ENCODE data around the gene PPP6R2. TPM values are rescaled to one million over a fixed set of nuclear protein-coding genes. Genes with fewer than 3 reads are reported as not detected.
"Not testable (repeated sequence)": the region's sequence is repeated elsewhere in the genome, so short reads cannot be mapped to it uniquely, and the experiment has no call there.

The PPP6R2 gene
- total and polyA plus RNA-seq, 4 donors: 35.2 to 70.0 (median 46.6) TPM

DNA sequence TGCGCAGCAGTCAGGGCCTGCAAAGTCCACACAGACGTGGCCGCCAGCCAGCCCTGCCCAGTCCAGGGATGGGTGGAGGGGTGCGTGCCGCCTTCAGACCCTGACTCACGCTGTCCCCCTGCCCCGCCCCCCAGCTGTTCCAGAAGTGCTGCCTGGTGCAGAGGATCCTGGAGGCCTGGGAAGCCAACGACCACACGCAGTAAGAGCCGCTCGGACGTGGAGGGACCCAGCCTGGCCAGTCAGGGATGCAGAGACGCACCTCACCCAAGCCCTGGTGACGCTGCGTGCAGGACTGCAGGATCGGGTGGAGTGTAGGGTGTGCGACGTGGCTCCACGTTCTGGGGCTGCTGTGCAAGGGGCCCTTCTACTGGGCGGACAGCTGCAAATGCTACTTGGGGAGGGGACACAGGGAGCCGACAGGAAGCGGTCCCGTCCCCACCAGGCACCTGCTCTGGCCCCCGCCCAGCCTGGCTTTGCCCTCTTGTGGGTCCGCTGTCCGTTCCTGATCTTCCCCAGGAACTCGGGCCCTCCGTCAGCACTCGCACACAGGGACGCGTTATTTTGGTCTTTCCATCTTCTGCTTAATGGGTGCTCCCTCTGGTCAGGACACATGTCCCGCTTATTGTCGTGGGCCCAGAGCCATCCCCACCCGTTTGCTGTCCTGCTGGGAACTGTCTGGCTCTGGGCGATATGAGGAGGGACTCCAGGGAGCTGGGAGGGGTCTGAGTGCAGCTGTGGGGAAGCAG is 89.2 kb downstream of the PPP6R2 start:
- no peak for ATAC-seq (ENCODE audit: insufficient read depth, low FRiP score)
- peaks cover 8 to 55% (median 27%) of the 10 kb centered on the region in 4 donors for H3K36me3 ChIP-seq (ENCODE audit: control insufficient read depth in 4 of 4, insufficient read depth in 4 of 4, low read length in 4 of 4)
- peak in 1 of 3 donors; percentile 5 for DNase-seq

DNA sequence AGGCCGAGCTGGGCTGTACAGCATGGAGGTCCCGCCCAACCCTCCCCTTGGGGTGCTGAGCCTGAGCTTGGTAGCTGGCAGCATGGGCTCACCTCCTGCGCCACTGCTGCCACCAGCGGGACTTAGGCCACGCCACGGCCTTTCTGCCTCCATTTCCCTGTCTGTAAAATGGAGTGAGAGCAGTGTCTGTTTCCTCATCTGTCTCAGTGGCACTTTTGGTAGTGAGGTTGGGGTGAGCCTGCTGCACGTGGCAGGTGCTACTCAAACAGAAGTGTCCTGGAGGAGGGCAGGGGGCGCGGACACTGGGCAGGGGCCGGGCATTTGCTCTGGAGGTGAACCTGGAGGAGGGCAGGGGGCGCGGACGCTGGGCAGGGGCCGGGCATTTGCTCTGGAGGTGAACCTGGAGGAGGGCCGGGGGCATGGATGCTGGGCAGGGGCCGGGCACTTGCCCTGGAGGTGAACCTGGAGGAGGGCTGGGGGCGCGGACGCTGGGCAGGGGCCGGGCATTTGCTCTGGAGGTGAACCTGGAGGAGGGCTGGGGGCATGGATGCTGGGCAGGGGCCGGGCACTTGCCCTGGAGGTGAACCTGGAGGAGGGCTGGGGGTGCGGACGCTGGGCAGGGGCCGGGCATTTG is 89.9 kb downstream of the PPP6R2 start:
- not testable (repeated sequence) for H3K9me3 ChIP-seq (ENCODE audit: control insufficient read depth in 4 of 4, insufficient read depth in 3 of 4, low read length in 3 of 4); H3K9ac ChIP-seq (ENCODE audit: insufficient read depth in 1 of 2, low read length in 2 of 2); H3K4me1 ChIP-seq (ENCODE audit: control insufficient read depth in 5 of 5, insufficient read depth in 5 of 5, low read length in 5 of 5); ATAC-seq (ENCODE audit: insufficient read depth, low FRiP score); H3K27me3 ChIP-seq (ENCODE audit: control insufficient read depth in 3 of 3, insufficient read depth in 3 of 3, low read length in 2 of 3); H3K27ac ChIP-seq (ENCODE audit: low read depth in 1 of 2, low read length in 1 of 2); H3K4me3 ChIP-seq
- peak in 1 of 3 donors; percentile 3 for DNase-seq
- WGBS, 2 donors: 94 to 99% methylated on average over 17 to 23 of the region's 24 CpGs
- peaks cover 8 to 62% (median 28%) of the 10 kb centered on the region in 4 donors for H3K36me3 ChIP-seq (ENCODE audit: control insufficient read depth in 4 of 4, insufficient read depth in 4 of 4, low read length in 4 of 4)

More for the DNA sequence above, 89.2 kb downstream of the PPP6R2 start:
- Histone ChIP-seq H3K27me3 (ENCODE audit: control insufficient read depth in 3 of 3, insufficient read depth in 3 of 3, low read length in 2 of 3) (no peaks in the 10 kb centered on the region), H3K4me3 (no peak overlapping the region), H3K9me3 (ENCODE audit: control insufficient read depth in 4 of 4, insufficient read depth in 3 of 4, low read length in 3 of 4) (no peaks in the 10 kb centered on the region), H3K4me1 (ENCODE audit: control insufficient read depth in 5 of 5, insufficient read depth in 5 of 5, low read length in 5 of 5) (no peaks in the 10 kb centered on the region), H3K27ac (ENCODE audit: low read depth in 1 of 2, low read length in 1 of 2) (no peak overlapping the region), H3K9ac (ENCODE audit: insufficient read depth in 1 of 2, low read length in 2 of 2) (no peak overlapping the region)
- TF ChIP-seq, protein P1, sequence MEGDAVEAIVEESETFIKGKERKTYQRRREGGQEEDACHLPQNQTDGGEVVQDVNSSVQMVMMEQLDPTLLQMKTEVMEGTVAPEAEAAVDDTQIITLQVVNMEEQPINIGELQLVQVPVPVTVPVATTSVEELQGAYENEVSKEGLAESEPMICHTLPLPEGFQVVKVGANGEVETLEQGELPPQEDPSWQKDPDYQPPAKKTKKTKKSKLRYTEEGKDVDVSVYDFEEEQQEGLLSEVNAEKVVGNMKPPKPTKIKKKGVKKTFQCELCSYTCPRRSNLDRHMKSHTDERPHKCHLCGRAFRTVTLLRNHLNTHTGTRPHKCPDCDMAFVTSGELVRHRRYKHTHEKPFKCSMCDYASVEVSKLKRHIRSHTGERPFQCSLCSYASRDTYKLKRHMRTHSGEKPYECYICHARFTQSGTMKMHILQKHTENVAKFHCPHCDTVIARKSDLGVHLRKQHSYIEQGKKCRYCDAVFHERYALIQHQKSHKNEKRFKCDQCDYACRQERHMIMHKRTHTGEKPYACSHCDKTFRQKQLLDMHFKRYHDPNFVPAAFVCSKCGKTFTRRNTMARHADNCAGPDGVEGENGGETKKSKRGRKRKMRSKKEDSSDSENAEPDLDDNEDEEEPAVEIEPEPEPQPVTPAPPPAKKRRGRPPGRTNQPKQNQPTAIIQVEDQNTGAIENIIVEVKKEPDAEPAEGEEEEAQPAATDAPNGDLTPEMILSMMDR (IDR thresholded peaks at IDR 0.05; ENCODE audit: control extremely low read depth, extremely low read depth): no peak
- WGBS, 2 donors: 96 to 98% methylated on average over 35 of the region's 35 CpGs

DNA sequence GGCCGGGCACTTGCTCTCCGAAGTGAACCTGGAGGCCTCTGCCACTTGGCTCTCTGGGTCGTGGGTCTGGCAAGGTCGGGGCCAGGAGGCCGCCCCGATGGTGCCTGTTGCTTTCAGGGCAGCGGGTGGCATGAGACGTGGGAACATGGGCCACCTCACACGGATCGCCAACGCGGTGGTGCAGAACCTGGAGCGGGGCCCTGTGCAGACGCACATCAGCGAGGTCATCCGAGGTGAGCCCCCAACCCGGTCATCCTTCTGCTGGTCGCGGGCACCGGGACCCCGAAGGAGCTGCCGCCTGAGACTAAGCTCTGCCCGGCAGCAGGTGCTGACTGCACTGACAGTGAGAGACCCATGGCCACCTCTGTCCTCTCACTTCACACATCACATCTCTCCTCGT is 91.7 kb downstream of the PPP6R2 start:
- Histone ChIP-seq H3K4me1 (ENCODE audit: control insufficient read depth in 5 of 5, insufficient read depth in 5 of 5, low read length in 5 of 5) (no peaks in the 10 kb centered on the region), H3K9me3 (ENCODE audit: control insufficient read depth in 4 of 4, insufficient read depth in 3 of 4, low read length in 3 of 4) (no peaks in the 10 kb centered on the region), H3K9ac (ENCODE audit: insufficient read depth in 1 of 2, low read length in 2 of 2) (no peak overlapping the region), H3K27ac (ENCODE audit: low read depth in 1 of 2, low read length in 1 of 2) (no peak overlapping the region), H3K36me3 (ENCODE audit: control insufficient read depth in 4 of 4, insufficient read depth in 4 of 4, low read length in 4 of 4) (peaks cover 9 to 78% (median 26%) of the 10 kb centered on the region in 4 donors), H3K27me3 (ENCODE audit: control insufficient read depth in 3 of 3, insufficient read depth in 3 of 3, low read length in 2 of 3) (no peaks in the 10 kb centered on the region), H3K4me3 (no peak overlapping the region)
- 93 to 95% methylated on average over 19 to 24 of the region's 24 CpGs for WGBS, 2 donors
- DNase-seq (peak in 1 of 3 donors; percentile 12), ATAC-seq (ENCODE audit: insufficient read depth, low FRiP score) (no peak)
- TF ChIP-seq, protein P1 (IDR thresholded peaks at IDR 0.05; ENCODE audit: control extremely low read depth, extremely low read depth): no peak

DNA sequence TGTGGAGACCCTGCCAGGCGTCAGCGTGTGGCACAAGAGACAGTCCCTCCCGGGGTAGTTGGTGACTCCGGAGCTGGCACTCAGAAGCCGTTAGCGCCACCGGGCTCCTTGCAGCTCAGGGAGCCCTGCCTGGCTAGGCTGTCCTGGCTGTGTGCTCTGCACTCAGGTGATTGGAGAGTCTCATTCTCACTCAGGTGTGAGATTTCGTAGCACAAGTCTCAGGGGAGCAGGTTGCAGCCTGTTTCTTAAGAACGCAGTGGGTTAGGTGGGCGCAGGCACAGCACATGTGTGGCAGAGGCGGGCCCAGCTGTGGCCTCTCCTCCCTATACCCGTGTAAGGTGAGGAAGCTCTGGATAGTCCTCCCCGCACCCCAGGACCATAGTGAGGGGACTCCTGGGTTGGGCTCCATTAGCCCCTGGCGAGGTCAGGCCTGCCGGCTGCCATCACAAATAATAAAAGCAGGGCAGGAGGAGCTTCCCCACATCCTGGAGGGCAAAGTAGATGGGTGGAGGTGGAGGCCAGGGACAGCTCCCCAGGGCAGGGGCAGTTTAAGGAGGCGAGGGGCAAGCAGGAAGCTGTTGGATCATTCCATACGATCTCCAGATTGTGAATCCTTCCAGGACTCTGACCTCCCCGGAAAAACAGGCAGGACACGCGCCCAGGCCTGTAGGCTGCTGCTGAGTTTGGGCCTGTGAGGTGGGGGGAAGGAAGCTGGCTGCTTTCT is 92.3 kb downstream of the PPP6R2 start:
- Histone ChIP-seq H3K27ac (ENCODE audit: low read depth in 1 of 2, low read length in 1 of 2) (no peak overlapping the region), H3K4me1 (ENCODE audit: control insufficient read depth in 5 of 5, insufficient read depth in 5 of 5, low read length in 5 of 5) (no peaks in the 10 kb centered on the region), H3K27me3 (ENCODE audit: control insufficient read depth in 3 of 3, insufficient read depth in 3 of 3, low read length in 2 of 3) (no peaks in the 10 kb centered on the region), H3K9ac (ENCODE audit: insufficient read depth in 1 of 2, low read length in 2 of 2) (no peak overlapping the region), H3K4me3 (no peak overlapping the region), H3K9me3 (ENCODE audit: control insufficient read depth in 4 of 4, insufficient read depth in 3 of 4, low read length in 3 of 4) (no peaks in the 10 kb centered on the region), H3K36me3 (ENCODE audit: control insufficient read depth in 4 of 4, insufficient read depth in 4 of 4, low read length in 4 of 4) (peaks cover 7 to 81% (median 29%) of the 10 kb centered on the region in 4 donors)
- TF ChIP-seq, protein P1 (IDR thresholded peaks at IDR 0.05; ENCODE audit: control extremely low read depth, extremely low read depth): no peak
- WGBS, 2 donors: 92 to 95% methylated on average over 19 to 20 of the region's 20 CpGs
- ATAC-seq (ENCODE audit: insufficient read depth, low FRiP score) (no peak), DNase-seq (peak in 1 of 3 donors; percentile 5)
